GM18519 (cell line): Measurements from ENCODE around the gene LPCAT1.

ENCODE experiments used
- ATAC-seq: cut with Tn5 transposase; IDR thresholded peaks from one replicate; pipeline ENCODE4 v1.9.1; 2021; ENCODE audit warnings: mild to moderate bottlenecking, moderate library complexity; ENCODE audit not compliant: unreplicated experiment, low FRiP score

LPCAT1 gene

DNA sequence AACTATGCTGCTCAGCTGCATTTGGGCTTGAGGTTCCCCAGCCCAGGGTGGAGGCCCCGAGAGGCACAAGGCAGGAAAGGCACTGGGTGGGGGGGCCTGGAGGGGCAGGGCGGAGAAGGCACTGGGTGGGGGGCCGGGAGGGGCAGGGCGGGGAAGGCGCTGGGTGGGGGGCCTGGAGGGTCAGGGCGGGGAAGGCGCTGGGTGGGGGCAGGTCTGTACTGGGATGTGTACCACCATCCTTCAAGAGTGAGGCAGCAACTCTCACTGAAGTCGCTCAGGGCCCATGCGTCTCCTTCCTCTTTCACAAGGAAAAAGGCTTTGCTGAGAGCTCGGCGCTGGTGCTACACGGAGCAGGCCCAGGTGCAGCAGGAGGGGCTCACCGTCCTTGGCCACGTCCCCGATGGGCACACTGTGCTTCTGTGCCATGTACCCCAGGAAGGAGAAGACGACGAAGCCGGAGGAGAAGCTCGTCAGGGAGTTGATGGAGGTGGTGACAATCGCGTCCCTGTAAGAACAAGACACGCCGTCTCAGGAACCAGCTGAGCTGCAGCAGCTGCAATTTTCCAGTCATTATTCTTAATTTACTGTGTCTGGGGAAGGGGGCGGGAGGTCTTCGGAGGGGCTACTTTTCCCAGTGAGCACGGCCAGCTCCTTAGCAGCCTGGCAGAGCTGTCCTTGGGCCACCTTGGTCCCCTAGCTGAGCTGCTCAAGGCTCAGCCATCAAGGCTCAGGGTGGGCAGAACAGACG, 109.3 kb downstream of the LPCAT1 start:
- ATAC-seq, result no peak

DNA sequence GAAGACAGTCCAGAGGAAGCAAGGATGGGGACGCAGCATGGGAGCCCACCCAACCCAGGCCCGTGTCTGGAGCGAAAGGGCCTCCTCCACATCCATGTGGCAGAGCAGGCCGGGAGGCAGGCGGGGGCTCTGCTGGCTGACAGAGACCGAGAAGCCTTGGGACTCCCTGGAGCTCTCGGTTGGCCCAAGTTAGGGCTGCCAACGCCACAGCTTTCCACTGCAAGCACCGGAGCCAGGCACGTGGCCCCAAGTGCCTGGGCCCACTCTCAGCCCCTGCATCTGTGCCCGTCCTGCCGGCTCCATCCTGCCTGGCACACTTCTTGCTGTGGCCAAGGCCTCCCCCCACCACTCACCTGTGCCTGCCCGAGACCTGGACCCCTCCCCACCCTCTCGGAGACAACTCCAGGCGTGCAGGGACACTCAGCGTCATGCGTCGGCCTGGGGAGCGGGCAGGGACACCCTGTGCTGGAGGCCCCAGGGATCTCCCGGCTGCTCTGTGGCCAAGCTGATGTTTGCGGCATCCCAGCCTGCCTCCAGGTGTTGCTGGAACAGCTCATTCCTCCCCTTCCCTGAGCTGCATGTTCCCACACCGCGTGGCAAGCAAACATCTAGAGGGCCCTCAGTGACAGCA, 110.0 kb downstream of the LPCAT1 start:
- ATAC-seq, result no peak

DNA sequence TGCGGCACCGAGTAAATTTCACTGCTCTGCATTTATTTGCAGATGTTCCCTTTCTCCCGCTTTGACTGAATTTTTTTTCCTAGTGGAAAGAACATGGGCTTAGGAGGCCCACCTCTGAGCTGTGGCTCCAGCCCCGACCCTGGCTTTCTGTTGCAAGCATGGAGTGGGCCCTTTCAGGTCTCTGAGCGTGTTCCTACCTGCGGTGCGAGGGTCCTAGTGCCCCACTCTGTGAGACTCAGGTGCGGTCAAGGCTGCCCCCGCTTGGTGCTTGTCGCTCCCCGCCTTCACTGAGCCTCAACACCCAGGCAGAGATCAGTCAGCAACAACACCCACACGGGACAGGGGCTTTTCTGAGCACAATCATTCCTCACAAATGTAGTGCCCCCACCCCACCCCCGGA, 110.5 kb downstream of the LPCAT1 start:
- ATAC-seq, result no peak

DNA sequence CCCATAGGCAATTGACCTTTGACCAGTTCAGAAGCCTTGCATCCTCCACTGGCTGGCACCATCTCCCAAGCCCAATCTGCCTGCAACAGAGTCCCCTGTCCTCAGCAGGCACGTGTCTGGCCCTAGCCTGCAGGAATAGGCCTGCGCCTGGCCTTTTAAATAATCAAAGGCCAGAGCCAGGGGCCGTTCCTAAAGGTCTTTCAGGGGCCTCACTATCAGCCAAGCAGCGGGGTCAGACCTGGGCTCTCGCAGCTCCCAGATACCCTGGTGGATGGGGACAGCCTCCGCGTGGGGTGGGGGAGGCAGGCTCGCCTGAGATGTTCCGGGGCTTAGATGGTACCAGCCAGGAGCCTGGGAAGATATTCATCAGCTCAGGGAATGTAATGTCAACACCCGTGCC, 111.1 kb downstream of the LPCAT1 start:
- no peak for ATAC-seq

DNA sequence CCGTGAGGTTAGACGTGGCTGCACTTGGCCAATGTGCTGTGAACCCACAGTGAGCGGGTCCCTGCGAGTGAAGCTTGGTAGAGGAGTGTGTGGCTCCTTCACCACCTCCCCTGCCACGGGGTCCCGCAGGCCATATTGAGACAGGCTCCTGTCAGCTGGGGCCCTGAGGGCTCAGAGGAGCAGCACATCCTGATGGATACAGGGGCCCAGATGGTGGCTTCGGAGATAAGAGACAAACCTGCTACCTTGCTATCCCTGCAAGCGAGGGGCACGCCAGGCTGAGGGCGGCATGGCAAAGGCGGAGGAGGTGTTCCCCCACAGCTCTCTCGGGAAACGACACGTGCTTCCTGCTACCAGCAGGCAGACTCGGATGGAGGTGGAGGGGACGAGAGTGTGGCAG, 111.6 kb downstream of the LPCAT1 start:
- no peak for ATAC-seq
